ENCODE measurements around the gene PICK1.
"Not testable (repeated sequence)": the region's sequence is repeated elsewhere in the genome, so short reads cannot be mapped to it uniquely, and the experiment has no call there.

The PICK1 gene

DNA sequence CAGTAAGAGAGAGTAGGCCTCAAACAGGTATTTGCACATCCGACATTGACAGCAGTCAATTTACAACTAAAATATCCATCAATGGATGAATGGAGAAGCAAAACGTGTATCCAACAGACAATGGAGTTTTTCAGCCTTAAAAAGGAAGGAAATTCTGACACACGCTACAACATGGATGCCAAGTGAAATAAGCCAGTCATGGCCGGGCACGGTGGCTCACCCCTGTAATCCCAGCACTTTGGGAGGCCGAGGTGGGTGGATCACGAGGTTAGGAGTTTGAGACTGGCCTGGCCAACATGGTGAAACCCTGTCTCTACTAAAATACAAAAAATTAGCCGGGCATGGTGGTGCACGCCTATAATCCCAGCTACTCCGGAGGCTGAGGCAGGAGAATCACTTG is 60.4 kb downstream of the PICK1 start:
- not testable (repeated sequence) for DNase-seq

GRCh38 chr22:38118182-38118581 is 61.0 kb downstream of the PICK1 start:
- DNase-seq = no peak

GRCh38 chr22:38118747-38119146 is 61.5 kb downstream of the PICK1 start:
- DNase-seq = not testable (repeated sequence)

GRCh38 chr22:38120359-38121110 is 63.3 kb downstream of the PICK1 start:
- no peak for DNase-seq

DNA sequence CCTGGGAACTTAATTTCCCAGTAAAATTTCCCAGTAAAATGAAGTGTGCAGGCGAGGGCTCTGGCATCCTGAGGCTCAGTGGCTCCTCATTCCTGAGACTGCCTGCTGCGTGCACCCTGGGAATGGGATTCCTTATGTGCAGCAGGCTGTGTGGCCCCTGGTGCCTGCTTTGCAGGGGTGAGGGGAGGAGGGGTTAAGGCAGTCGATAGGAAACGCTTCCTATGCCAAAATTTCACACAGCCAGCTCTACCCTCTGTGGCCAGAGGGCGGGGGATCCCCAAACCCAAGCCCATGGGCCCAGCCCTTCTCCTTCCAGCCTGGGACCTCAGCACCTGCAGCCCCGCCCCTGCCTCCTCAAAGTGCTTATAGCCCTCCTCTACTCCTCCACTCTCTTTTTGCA is 65.4 kb downstream of the PICK1 start:
- no peak for DNase-seq

DNA sequence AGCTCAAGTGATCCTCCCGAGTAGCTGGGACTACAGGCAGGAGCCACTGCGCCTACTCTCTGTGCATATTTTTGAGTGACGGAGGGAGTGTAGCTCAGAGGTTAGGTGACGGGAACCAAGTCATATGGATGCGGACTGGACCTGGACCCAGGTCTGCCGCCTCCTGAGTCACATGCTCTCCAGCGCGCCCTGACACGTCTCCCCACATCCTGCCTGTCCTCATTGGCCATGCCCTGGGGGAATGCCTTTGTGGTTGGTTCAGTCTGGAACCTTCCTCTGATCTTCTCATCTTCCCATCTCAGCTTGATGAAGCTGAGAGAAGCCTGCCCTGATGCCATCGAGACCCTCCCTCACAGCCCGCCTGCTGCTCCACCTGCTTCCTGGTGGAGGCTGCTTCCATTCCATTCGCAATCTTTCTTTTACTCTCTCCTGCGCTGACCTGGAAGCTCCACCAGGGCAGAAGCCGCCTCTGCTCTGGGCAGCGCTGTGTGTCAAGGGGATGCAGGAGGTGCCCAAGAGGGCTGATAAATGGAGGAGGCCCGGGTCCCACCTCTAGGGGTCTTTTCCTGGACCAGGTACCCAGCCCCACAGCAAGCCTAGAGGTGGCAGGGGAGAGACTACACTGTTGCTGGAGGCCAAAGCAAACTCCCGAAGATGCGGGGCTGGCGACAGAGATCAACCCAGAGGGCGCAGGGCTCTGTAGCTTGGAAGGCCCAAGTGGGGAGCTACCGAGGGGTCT is 67.2 kb downstream of the PICK1 start:
- no peak for DNase-seq

GRCh38 chr22:38125038-38125610 is 67.9 kb downstream of the PICK1 start:
- no peak for DNase-seq
